ENCODE measurements around the gene RTF1. TPM values are rescaled to one million over a fixed set of nuclear protein-coding genes. Genes with fewer than 3 reads are reported as not detected.
"Not testable (repeated sequence)": the region's sequence is repeated elsewhere in the genome, so short reads cannot be mapped to it uniquely, and the experiment has no call there.

RTF1 gene
- total RNA-seq, 3 donors from 2014 or later = 28.6 to 38.3 (median 32.6) TPM

- H3K4me3 Mint-ChIP-seq = no peak overlapping the region
- DNase-seq (no peak), ATAC-seq (no peak)
- H3K27me3 Mint-ChIP-seq (ENCODE audit: low read depth) = no peaks in the 10 kb centered on the region
- no peaks in the 10 kb centered on the region for H3K9me3 Mint-ChIP-seq
- peaks cover 28% of the 10 kb centered on the region for H3K36me3 Mint-ChIP-seq (ENCODE audit: insufficient read depth)
- peaks cover 7% of the 10 kb centered on the region for H3K4me1 Mint-ChIP-seq (ENCODE audit: low read depth)
Observed at GRCh38 chr15:41465822-41466421, 49.0 kb downstream of the RTF1 start.

GRCh38 chr15:41466711-41467110 is 49.8 kb downstream of the RTF1 start:
- Mint-ChIP-seq H3K9me3 (no peaks in the 10 kb centered on the region), H3K27me3 (ENCODE audit: low read depth) (no peaks in the 10 kb centered on the region), H3K4me3 (no peak overlapping the region), H3K4me1 (ENCODE audit: low read depth) (peaks cover 7% of the 10 kb centered on the region), H3K36me3 (ENCODE audit: insufficient read depth) (peaks cover 33% of the 10 kb centered on the region)
- ATAC-seq (no peak), DNase-seq (no peak)

DNA sequence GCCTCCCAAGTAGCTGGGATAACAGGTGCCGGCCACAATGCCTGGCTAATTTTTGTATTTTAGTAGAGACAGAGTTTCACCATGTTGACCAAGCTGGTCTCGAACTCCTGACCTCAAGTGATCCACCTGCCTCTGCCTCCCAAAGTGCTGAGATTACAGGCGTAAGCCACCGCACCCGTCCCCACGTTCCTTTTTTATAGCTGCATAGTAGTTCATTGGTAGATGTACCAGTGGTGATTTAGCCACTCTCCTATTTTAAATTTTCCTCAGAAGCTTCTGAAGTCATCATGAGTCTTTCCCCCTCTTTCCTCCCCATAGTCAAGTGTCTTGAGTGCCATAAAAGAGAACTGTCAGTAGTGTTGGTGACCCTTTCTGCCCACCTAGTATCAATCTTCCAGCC is 52.7 kb downstream of the RTF1 start:
- not testable (repeated sequence) for H3K9me3 Mint-ChIP-seq; ATAC-seq; H3K4me1 Mint-ChIP-seq (ENCODE audit: low read depth); DNase-seq; H3K4me3 Mint-ChIP-seq; H3K27me3 Mint-ChIP-seq (ENCODE audit: low read depth)
- peaks cover 34% of the 10 kb centered on the region for H3K36me3 Mint-ChIP-seq (ENCODE audit: insufficient read depth)

- no peak for ATAC-seq
- peaks cover 43% of the 10 kb centered on the region for H3K36me3 Mint-ChIP-seq (ENCODE audit: insufficient read depth)
- no peaks in the 10 kb centered on the region for H3K4me1 Mint-ChIP-seq (ENCODE audit: low read depth)
Observed at GRCh38 chr15:41473418-41473817, 56.5 kb downstream of the RTF1 start.

GRCh38 chr15:41474436-41474835 is 57.5 kb downstream of the RTF1 start:
- no peak for DNase-seq
- Mint-ChIP-seq H3K9me3 (no peaks in the 10 kb centered on the region), H3K4me1 (ENCODE audit: low read depth) (no peaks in the 10 kb centered on the region), H3K27me3 (ENCODE audit: low read depth) (no peaks in the 10 kb centered on the region), H3K4me3 (no peak overlapping the region), H3K36me3 (ENCODE audit: insufficient read depth) (peaks cover 50% of the 10 kb centered on the region)
- no peak for ATAC-seq

More at GRCh38 chr15:41473418-41473817, 56.5 kb downstream of the RTF1 start:
- Mint-ChIP-seq H3K9me3 (no peaks in the 10 kb centered on the region), H3K27me3 (ENCODE audit: low read depth) (no peaks in the 10 kb centered on the region), H3K4me3 (no peak overlapping the region)
- DNase-seq = no peak

DNA sequence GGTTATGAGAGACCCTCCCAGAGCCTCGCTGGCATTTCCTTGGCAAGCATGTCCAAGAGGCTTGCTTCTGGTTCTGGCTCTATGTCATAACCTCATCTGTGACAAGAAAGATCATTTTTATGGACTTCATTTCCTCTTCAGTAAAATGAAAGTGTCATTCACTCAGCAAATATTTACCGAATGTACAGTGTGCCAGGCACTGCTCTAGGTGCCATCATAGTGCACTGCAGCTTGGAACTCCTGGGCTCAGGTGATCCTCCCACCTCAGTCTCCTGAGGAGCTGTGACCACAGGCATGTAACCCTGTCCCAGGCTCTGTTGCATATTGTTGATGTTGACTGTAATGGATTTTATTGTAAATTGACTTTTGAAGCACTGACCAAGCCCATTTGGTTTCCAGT is 58.0 kb downstream of the RTF1 start:
- H3K4me3 Mint-ChIP-seq = no peak overlapping the region
- H3K4me1 Mint-ChIP-seq (ENCODE audit: low read depth) = no peaks in the 10 kb centered on the region
- ATAC-seq (no peak), DNase-seq (no peak)
- H3K36me3 Mint-ChIP-seq (ENCODE audit: insufficient read depth) = peaks cover 46% of the 10 kb centered on the region
- no peaks in the 10 kb centered on the region for H3K27me3 Mint-ChIP-seq (ENCODE audit: low read depth)
- no peaks in the 10 kb centered on the region for H3K9me3 Mint-ChIP-seq

- DNase-seq (no peak), ATAC-seq (no peak)
- H3K36me3 Mint-ChIP-seq (ENCODE audit: insufficient read depth) = peaks cover 45% of the 10 kb centered on the region
- no peak overlapping the region for H3K4me3 Mint-ChIP-seq
- H3K9me3 Mint-ChIP-seq = no peaks in the 10 kb centered on the region
- no peaks in the 10 kb centered on the region for H3K4me1 Mint-ChIP-seq (ENCODE audit: low read depth)
- H3K27me3 Mint-ChIP-seq (ENCODE audit: low read depth) = no peaks in the 10 kb centered on the region
Observed at GRCh38 chr15:41476416-41477048, 59.6 kb downstream of the RTF1 start.

- Mint-ChIP-seq H3K4me1 (ENCODE audit: low read depth) (peaks cover 18% of the 10 kb centered on the region), H3K27me3 (ENCODE audit: low read depth) (no peaks in the 10 kb centered on the region), H3K9me3 (no peaks in the 10 kb centered on the region), H3K36me3 (ENCODE audit: insufficient read depth) (peaks cover 38% of the 10 kb centered on the region), H3K4me3 (no peak overlapping the region)
- no peak for ATAC-seq
- no peak for DNase-seq
Observed at GRCh38 chr15:41480396-41481140, 63.7 kb downstream of the RTF1 start.

- peaks cover 24% of the 10 kb centered on the region for H3K36me3 Mint-ChIP-seq (ENCODE audit: insufficient read depth)
- no peaks in the 10 kb centered on the region for H3K27me3 Mint-ChIP-seq (ENCODE audit: low read depth)
- H3K4me1 Mint-ChIP-seq (ENCODE audit: low read depth) = peaks cover 18% of the 10 kb centered on the region
- no peak overlapping the region for H3K4me3 Mint-ChIP-seq
- DNase-seq = no peak
- H3K9me3 Mint-ChIP-seq = no peaks in the 10 kb centered on the region
- ATAC-seq = no peak
Observed at GRCh38 chr15:41482110-41482877, 65.4 kb downstream of the RTF1 start.

DNA sequence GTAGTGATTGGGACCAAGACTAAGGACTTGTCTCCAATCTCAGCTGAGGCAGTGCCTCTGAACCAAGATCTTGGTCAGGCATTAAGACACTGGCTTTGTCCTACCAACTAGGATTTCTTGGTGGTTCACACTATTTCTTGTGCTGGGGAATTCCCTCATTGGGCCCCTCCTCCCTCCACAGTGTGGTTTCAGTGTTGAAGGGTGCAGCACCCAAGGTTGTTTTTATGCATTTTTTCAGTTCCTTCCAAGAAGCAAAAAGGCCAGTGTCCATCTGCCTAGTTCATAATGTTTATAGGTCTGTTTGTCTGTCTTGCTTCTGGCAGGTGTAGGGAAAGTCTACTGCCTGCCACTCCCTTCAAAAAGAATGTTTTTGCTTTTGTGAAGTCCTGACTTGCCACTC is 66.2 kb downstream of the RTF1 start:
- no peaks in the 10 kb centered on the region for H3K27me3 Mint-ChIP-seq (ENCODE audit: low read depth)

GRCh38 chr15:41483519-41483918 is 66.6 kb downstream of the RTF1 start:
- DNase-seq (no peak), ATAC-seq (no peak)
- no peaks in the 10 kb centered on the region for H3K27me3 Mint-ChIP-seq (ENCODE audit: low read depth)
- H3K4me1 Mint-ChIP-seq (ENCODE audit: low read depth) = peaks cover 21% of the 10 kb centered on the region
- H3K4me3 Mint-ChIP-seq = peak overlapping the region; percentile 33
- H3K36me3 Mint-ChIP-seq (ENCODE audit: insufficient read depth) = peaks cover 20% of the 10 kb centered on the region
- H3K9me3 Mint-ChIP-seq = no peaks in the 10 kb centered on the region

More for the DNA sequence above, 66.2 kb downstream of the RTF1 start:
- Mint-ChIP-seq H3K36me3 (ENCODE audit: insufficient read depth) (peaks cover 20% of the 10 kb centered on the region), H3K4me1 (ENCODE audit: low read depth) (peaks cover 21% of the 10 kb centered on the region), H3K4me3 (peak overlapping the region; percentile 33), H3K9me3 (no peaks in the 10 kb centered on the region)
- DNase-seq (no peak), ATAC-seq (peak; percentile 66 to 79)

DNA sequence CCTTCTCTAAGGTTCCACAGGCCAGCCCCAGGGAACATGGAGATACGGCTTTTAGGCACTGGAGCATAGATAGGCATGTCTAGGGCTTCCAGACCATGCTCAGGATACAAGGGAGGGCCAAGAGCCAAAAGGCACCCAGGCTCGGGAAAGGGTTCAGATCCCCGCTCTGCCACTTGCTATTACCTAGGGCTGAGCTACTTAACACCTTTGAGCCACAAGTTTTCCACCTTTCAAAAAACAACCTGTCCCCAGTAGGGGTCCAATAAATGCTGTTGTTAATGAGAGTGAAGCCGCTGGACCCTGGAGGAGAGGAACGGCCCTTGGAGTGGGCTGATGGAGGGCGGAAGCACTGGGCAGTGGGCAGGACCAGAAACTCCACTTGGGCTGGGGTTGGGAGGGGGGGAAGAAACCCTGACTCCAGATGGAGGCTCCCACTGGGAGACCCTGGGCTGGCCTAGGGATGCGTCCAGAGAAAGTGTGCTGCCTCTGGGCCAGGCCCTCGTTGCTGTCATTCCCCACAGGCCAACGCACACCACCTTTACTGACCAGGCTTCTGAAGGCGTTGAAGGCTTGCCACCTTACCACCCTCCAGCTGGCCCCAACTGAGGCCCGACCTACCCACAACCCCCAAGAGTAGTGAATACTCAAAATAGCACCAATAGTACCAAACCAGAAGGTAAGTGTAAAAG is 68.2 kb downstream of the RTF1 start:
- DNase-seq (no peak), ATAC-seq (no peak)
- peaks cover 12% of the 10 kb centered on the region for H3K36me3 Mint-ChIP-seq (ENCODE audit: insufficient read depth)
- no peaks in the 10 kb centered on the region for H3K9me3 Mint-ChIP-seq
- peaks cover 24% of the 10 kb centered on the region for H3K4me1 Mint-ChIP-seq (ENCODE audit: low read depth)
- no peaks in the 10 kb centered on the region for H3K27me3 Mint-ChIP-seq (ENCODE audit: low read depth)
- no peak overlapping the region for H3K4me3 Mint-ChIP-seq

GRCh38 chr15:41486286-41486685 is 69.4 kb downstream of the RTF1 start:
- Mint-ChIP-seq H3K27me3 (ENCODE audit: low read depth) (peaks cover 1% of the 10 kb centered on the region), H3K4me3 (no peak overlapping the region)

DNA sequence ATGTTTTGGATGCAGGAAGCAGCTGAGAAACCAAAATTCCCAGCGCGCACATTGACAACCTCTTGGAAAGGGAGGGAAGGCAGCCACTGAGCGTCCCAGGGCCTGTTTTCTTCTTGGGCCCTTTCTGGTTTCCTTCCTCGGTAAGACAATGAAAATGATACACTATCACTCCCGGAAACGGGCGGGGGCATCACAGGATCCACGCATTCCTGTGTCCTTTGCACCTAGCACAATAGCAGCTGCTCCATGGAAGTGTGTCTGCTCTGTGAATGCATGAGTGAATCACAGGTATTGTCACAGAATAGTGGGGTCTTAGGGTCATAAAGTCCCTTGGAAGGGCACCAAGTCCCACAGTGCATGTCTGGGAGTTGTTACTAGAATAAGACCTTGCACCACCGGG is 70.5 kb downstream of the RTF1 start:
- no peak overlapping the region for H3K4me3 Mint-ChIP-seq
- peaks cover 3% of the 10 kb centered on the region for H3K36me3 Mint-ChIP-seq (ENCODE audit: insufficient read depth)
- peaks cover 37% of the 10 kb centered on the region for H3K4me1 Mint-ChIP-seq (ENCODE audit: low read depth)
- peaks cover 9% of the 10 kb centered on the region for H3K27me3 Mint-ChIP-seq (ENCODE audit: low read depth)
- no peak for DNase-seq
- H3K9me3 Mint-ChIP-seq = no peaks in the 10 kb centered on the region
- ATAC-seq = no peak

More at GRCh38 chr15:41486286-41486685, 69.4 kb downstream of the RTF1 start:
- Mint-ChIP-seq H3K9me3 (no peaks in the 10 kb centered on the region), H3K4me1 (ENCODE audit: low read depth) (peaks cover 31% of the 10 kb centered on the region), H3K36me3 (ENCODE audit: insufficient read depth) (peaks cover 7% of the 10 kb centered on the region)
- ATAC-seq = no peak
- no peak for DNase-seq

Data from activated T-cell treated with anti-CD3 and anti-CD28 coated beads, Interleukin-2, amount 50 U/mL, for 4 hours (primary cell).